Activated CD8-positive, alpha-beta memory T cell treated with anti-CD3 and anti-CD28 coated beads for 48 hours (primary cell): ENCODE measurements around the gene KISS1R.
"Not testable (repeated sequence)": the region's sequence is repeated elsewhere in the genome, so short reads cannot be mapped to it uniquely, and the experiment has no call there.

Source experiments
- DNase-seq, 3 experiments: peaks; one replicate each; pipeline ENCODE4 v3.0.0-alpha.2; 2020; ENCODE audit warnings: low read depth in 2 of 3, low spot score in 2 of 3

Gene KISS1R

GRCh38 chr19:952049-952679 lies 35.0 kb downstream of the KISS1R start:
- no peak for DNase-seq

GRCh38 chr19:952680-953444 lies 35.7 kb downstream of the KISS1R start:
- no peak for DNase-seq

- DNase-seq: no peak
Observed at GRCh38 chr19:953445-954271, 36.5 kb downstream of the KISS1R start.

- DNase-seq: no peak
Observed at GRCh38 chr19:954272-954671, 37.1 kb downstream of the KISS1R start.

- DNase-seq: no peak
Observed at GRCh38 chr19:954672-955494, 37.8 kb downstream of the KISS1R start.

- no peak for DNase-seq
Observed at GRCh38 chr19:955803-956765, 39.0 kb downstream of the KISS1R start.

GRCh38 chr19:956766-957440 lies 39.8 kb downstream of the KISS1R start:
- no peak for DNase-seq

- DNase-seq: not testable (repeated sequence)
Observed at GRCh38 chr19:957578-957977, 40.4 kb downstream of the KISS1R start.

- no peak for DNase-seq
Observed at GRCh38 chr19:958967-959855, 42.1 kb downstream of the KISS1R start.

- DNase-seq: no peak
Observed at GRCh38 chr19:960020-960419, 42.9 kb downstream of the KISS1R start.

GRCh38 chr19:960601-960938 lies 43.4 kb downstream of the KISS1R start:
- no peak for DNase-seq

- DNase-seq: no peak
Observed at GRCh38 chr19:961866-962620, 44.9 kb downstream of the KISS1R start.

GRCh38 chr19:962683-963400 lies 45.7 kb downstream of the KISS1R start:
- no peak for DNase-seq

- DNase-seq: no peak
Observed at GRCh38 chr19:963486-963951, 46.4 kb downstream of the KISS1R start.

- DNase-seq: no peak
Observed at GRCh38 chr19:964116-964520, 47.0 kb downstream of the KISS1R start.

- DNase-seq: no peak
Observed at GRCh38 chr19:964761-965694, 47.9 kb downstream of the KISS1R start.
